Stimulated activated CD8-positive, alpha-beta memory T cell treated with anti-CD3 and anti-CD28 coated beads, Interleukin-15, amount 100 ng/mL, for 48 hours (primary cell): ENCODE data around the gene IMPACT.

Source experiments
- DNase-seq, 2 donors: peaks; one replicate each; pipeline ENCODE4 v3.0.0-alpha.2; 2020; ENCODE audit warnings: low read depth in 2 of 2

Gene IMPACT, protein sequence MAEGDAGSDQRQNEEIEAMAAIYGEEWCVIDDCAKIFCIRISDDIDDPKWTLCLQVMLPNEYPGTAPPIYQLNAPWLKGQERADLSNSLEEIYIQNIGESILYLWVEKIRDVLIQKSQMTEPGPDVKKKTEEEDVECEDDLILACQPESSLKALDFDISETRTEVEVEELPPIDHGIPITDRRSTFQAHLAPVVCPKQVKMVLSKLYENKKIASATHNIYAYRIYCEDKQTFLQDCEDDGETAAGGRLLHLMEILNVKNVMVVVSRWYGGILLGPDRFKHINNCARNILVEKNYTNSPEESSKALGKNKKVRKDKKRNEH

DNA sequence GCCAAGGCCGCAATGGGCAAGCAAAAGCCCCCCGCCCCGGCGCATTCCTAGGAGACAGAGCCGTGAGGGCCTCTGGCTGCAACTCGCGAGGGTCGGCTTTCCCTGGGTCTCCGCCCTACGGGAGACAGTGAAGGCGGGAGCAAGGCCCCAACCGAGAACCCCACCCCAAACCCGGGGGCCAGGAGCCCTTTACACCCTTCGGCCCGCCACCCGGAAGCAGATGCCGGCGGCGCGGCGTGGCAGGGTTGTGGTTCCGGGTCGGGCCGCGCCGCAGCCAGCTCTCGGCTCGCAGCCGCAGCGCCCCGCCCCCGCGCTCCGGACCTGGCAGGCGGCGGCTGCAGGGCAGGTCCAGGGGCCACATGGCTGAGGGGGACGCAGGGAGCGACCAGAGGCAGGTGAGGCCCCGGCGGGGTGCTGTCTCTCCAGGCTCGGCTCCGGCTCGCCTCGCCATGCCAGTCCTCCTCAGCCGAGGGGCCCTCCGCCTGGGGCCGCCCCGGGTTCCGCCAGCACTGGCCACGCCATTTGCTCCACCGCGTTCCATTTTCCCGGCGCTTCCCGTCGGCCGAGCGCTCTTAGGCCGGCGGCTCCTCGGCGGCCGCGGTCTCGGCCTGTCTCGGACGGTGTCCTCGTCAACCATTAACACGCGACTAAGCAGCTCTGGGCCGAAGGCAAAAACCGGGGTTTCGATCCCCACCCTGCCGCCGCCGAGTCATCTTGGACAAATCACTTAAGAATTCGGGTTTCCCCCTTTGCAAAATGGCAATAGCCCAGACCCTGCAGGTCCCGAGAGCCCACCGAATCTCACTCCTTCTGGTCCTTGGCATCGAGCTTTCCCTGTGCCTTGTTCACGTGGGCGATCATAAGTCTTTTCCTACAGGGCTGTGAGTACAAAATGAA lies at the start of gene IMPACT:
TSS of gene IMPACT (plus strand) at position 273 of the 897 bp plus-strand sequence. CDS start at position 360, 87 bp downstream.
- DNase-seq: peak; percentile 67 to 70

DNA sequence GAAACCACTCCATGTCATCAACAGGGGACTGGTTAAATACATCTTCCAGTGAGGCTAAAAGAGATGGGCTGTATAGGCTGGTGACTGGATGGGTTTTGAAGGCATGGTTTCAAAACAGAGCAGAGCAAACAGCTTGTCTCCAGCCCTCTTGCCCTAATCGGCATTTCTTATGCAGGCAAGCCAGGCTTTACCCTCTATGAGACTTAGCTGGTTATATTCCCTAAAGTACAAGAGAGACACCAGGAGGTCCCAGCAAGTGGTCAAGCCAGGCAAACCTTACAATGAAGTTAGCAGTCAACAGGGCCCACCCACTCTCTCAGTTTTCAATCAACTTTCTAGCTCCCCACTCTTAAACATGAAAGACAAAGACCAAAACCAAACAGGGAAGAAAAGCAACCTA lies 47.9 kb upstream of the IMPACT start:
- DNase-seq: no peak

DNA sequence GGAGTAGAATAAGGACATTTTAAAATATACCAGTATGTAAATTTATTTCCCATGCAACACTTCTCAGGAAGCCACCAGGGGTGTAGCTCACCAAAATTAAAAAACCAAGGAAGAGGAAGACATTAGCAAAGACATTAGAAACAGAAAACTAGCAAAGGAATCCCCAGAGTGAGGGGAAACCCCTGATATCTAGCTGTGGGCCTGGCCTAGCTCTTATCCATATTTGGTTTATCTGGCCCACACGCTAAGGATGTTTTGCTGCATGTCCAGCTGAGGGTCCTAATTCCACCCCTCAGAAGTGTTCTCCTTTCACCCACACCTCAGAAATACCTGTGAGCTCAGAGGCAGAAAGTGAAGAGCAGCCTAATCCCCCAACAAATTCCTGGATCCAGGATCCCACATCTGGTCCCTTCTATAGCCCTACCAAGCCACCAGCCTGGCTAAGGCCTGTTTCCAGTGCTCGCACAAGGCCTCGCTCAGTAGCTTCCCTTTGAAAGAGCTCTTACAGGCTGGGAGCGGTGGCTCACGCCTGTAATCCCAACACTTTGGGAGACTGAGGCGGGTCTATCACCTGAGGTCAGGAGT lies 46.2 kb upstream of the IMPACT start:
- no peak for DNase-seq

DNA sequence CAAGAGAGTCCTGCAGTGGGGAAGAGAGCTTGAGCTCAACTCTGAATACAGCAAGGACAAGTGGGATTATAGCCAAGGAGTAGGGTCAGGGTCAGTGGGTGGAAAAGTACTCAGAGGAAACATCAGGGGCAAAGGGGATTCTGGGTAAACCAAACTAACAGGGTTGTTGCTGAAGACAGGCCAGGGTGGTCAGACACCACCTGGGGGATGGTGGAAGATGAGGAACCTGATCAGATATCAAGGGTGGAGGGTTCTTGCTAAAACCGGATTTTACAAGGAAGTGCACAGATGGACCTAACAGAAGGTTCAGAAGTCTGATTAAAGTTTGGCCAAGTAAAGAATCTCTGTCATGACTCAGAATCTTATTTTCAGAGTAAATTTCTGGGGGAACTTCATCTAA lies 45.3 kb upstream of the IMPACT start:
- DNase-seq: no peak

DNA sequence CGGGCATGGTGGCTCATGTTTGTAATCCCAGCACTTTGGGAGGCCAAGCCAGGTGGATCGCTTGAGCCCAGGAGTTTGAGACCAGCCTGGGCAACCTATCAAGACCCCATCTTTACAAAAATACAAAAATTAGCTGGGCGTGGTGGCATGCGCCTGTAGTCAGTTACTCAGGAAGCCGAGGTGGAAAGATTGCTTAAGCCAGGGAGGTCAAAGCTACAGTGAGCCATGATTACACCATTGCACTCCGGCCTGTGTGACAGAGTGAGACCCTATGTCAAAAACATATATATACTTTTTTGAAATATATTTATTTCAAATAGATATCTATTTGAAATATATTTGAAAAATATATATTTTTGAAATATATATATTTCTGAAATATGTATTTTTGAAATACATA lies 39.8 kb upstream of the IMPACT start:
- no peak for DNase-seq

DNA sequence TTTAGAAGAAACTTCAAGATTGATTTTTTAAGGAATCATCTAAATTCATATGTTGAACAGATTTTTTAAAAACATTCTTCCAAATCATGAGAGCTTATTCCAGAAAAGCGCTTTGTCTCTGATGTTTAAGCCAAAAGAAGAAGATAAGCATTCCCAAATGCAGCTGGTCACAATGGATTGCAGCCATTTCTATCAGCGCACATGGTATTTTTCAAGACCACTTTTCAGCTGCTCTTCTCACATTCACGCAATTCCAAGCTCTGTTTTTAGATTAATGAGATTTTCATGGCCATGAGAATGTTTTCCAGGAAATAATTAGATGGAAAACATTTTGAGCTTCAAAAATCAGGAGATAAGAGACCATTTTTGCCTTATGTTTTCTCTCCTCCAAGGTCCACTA lies 37.5 kb upstream of the IMPACT start:
- no peak for DNase-seq

DNA sequence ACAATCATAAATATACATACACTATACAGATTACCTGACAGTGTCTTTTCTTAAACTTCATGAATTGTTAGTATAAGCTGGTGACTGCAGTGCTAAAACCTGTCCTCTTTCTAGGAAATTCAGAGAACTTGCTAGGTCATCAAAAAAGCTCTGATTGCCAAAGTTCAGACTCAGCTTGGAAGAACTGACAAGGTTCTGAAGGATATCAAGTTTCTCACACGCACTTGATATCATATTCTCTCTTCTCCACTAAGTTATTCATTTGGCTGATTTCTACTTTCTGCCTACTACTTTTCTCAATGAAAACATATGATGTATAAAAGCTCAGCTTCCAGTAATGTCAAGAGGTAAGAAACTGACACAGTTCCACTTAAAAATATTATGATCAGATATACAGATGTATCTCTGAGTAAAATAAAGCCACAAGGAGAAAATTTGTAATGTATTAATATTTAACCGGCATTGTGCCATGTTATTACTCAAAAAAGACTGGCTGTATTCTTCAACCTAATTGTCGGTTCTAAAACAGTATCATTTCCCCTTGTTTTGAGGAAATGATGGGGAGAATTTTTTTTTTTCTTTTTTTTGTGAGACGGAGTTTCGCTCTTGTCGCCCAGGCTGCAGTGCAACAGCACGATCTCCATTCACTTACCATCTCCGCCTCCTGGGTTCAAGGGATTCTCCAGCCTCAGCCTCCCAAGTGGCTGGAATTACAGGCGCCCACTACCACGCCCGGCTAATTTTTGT lies 31.2 kb upstream of the IMPACT start:
- no peak for DNase-seq

DNA sequence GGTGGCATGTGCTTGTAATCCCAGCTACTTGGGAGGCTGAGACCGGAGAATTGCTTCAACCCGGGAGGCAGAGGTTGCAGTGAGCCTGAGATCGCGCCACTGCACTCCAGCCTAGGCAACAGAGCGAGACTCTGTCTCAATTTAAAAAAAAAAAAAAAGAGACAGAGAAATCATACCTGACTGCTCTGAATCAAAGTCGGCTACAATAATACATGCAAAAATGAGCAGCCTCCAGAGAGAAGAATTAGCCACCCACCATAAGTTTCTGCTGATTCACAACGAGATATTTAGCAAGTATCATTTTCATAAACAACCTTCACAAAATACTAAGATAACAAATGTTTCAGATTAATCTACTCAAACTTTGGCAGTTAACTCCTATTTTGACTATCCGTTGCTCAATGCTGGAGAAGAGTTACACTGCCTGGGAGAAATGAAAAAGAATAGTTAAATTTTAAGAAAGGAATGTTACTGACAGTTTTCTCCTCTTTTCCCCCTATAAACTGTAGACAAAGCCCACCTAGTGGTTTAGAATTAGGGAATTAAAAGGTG lies 30.3 kb upstream of the IMPACT start:
- no peak for DNase-seq

DNA sequence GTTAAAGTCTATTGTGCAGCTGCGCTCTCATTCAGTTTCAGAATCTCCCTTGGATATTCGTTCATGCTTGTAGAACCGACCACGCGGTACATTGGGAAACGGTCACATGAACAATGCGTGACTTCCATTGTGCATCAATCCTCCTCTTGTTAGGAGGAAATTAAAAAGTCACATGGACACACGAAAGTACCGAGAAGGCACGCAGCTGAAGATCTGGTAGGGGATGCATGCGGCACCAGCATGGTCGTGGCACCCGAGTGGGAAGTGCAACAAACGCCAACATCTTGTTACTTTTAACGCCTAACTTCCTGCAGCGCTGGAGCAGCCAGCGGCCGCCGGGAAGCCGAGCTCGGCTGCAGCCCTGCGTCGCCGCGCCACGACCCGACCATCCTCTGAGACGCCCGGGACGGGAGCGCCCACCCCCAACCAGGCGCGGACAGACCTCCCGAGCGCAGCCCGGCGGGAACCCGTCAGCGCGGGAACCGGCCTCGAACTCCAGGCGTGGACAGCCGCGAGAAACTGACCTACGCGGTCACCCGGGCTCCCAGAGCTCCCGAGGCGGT lies 29.3 kb upstream of the IMPACT start:
- no peak for DNase-seq

DNA sequence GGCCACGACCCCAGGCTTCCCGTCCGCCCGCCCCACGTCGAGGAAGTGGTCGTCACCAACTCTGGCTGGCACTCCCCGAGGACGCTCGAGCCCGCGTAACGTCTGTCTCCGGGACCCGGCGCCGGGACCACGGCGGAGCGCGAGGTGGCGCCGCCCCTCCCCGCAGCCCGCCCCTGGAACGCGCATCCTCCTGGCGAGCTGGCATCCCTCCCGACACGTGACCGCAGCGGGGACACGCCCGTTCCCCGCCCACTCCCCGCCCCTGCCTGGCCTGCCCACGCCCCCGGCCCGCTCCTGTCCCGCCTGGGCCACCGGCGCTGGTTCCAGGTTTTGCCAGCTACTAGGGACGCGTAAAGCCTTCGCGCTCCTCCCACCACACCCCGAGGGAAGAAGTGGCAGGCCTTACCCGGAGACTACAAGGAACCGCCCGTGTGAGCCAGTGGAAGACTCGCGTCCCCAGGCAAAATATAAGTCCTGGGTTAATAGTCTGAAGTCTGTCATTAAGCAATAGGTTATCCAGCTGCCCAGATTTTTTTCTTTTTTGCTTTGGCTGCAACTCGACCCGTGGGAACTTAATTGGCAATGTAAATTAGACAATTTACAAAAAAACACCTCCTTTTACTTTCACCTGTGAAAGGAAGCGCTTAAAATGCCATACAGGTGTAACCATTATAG lies 28.6 kb upstream of the IMPACT start, which contains the start of gene OSBPL1A:
TSS of gene OSBPL1A (minus strand) at position 131 of the 675 bp plus-strand sequence. CDS start 20,291 bp downstream, outside the sequence.
- peak; percentile 63 to 64 for DNase-seq

DNA sequence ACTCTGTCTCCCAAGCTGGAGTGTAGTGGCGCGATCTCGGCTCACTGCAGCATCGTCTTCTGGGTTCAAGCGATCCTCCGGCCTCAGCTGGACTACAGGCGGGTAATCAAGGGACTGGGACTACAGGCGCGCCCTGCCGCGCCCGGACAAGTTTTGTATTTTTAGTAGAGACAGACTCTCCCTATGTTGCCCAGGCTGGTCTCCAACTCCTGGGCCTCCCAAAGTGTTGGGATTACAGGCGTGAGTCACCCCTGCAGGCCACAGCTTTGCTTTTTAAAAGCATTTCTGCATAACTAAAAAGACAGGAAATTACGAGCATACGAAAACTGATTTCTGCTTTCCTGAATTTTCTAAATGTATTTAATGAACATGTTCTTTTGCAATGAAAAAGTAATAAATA lies 27.9 kb upstream of the IMPACT start:
- DNase-seq: no peak

DNA sequence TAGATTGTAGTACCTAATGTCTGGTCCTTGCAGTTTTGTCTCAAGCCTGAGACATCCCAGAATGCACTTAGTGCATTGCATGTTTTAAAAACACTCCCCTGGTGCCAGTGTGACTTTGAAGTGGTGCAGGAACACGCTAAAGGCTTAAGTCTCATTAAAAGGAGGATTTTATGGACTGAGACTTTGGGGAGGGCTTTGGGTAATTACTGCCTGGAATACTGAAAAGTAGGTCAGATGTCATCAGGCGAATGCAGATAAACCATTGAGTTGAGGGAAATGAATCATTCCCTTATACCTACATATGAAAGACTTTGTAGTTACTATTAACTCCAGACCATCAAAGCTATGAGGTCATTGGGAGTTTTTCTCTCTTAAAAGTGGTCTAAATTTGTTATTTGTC lies 25.9 kb upstream of the IMPACT start:
- no peak for DNase-seq

DNA sequence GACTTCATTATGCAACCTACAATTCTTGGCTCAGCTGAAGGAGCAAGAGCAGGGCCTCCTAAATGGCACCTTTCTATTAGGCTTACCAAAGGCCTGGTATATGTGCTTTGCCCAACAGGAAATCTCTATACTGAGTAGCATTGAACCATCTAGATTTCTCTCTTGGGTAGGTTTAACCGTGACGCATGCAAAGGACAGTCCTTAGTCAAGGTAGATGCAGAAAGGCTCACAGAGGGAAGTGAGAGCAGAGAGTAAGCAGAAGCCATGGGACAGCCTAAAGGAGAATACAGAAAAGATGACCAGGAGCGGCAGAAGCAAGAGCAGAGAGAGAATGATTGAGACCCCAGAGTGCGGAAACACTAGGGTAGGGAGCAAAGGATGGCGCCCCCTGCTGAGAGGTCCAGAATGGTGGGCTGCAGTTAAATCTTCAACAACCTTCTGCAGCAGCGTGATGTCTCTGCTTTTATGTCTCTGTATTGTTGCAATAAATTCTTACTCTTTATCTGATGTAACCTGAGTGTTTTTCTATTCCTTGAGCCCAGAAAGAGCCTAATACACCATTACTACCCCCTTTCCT lies 24.2 kb upstream of the IMPACT start:
- DNase-seq: no peak

DNA sequence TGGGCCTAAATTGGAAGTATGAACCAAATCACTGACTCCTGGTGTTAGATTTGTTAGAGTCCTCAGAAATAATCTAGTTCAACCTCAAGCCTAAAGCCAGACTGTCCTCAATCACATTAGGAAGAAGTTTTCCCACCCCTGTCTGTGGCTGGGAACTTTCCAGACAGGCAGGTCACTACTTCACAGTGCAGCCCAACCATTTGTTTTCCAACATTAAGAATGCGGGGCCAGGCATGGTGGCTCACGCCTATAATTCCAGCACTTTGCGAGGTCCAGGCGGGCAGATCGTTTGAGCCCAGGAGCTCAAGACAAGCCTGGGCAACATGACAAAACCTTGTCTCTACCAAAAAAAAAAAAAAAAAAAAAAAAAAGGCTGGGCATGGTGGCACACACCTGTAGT lies 23.4 kb upstream of the IMPACT start:
- DNase-seq: no peak

DNA sequence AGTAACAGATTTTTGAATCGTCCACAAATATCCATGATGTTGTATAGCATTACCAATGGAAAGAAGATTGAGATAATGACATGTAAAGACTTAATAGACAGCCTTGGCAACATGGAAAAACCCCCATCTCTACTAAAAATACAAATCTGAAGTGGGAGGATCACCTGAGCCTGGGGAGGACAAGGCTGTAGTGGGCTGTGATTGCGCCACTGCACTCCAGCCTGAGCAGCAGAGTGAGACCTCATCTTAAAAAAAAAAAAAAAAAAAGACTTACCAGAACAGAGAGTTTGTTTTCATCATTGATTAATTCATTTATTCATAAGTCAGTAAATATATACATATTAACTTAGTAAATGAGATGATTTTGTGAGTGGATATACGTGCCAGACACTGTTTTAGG lies 21.9 kb upstream of the IMPACT start:
- DNase-seq: no peak

DNA sequence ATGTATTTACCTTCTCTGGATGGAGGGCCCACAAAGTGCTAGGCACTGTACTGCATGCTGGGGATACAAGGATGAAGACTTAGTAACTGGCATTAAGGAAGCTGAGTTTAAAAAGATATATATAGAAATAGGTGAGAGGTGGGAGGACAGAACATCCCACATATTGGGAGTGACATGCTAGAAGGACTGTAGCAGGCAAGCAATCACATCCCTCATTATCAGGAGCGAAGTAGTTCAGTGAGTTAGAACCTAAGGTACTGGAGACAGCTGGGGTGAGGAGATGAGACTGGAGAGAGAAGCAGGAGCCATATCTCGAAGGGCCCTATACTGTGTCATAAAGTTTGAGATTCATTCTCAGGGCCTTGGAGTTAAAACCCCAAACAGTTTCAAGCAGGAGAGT lies 18.0 kb upstream of the IMPACT start:
- no peak for DNase-seq

DNA sequence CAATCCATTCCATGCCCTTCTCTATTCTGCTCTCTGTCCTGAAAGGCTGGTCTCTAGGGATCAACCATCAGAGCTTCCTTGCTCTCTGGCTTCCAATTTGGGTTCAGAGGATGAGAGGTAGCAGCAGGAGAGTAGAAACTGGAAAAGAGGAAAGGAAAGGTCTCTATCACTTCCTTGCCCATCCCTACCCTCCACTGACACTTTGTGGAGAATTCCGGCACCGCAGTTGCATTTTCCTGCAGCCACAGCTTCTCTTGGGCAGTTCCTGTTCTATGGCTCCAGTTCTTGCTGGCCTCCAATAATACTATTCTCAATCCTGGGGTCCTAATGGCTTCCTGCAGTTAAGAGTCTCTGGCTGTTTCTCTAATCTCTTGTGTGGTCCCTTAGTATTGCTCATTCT lies 13.3 kb upstream of the IMPACT start:
- no peak for DNase-seq

DNA sequence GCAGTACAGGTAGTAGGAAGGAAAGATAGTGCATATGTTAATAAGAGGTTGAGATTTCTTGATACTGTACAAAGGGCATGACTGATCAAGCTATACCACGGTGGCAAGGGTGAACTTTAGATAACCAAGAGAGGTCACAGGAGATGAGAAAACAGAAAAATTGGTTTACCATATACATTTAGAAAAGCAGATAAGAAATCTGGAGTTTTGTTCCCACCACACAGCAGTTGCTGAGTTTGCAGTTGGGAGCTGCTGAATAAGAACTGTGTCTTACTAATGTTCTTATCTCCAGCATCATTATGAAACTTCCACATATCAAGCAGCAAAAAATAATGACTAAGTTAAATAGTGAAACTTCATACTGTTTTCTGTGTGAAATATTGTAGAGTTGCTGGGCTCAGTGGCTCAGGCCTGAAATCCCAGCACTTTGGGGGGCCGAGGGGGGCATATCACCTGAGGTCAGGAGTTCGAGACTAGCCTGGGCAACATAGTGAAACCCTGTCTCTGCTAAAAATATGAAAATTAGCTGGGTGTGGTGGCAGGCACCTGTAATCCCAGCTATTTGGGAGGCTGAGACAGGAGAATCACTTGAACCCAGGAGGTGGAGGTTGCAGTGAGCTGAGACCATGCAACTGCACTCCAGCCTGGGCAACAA lies 12.0 kb upstream of the IMPACT start:
- DNase-seq: no peak

DNA sequence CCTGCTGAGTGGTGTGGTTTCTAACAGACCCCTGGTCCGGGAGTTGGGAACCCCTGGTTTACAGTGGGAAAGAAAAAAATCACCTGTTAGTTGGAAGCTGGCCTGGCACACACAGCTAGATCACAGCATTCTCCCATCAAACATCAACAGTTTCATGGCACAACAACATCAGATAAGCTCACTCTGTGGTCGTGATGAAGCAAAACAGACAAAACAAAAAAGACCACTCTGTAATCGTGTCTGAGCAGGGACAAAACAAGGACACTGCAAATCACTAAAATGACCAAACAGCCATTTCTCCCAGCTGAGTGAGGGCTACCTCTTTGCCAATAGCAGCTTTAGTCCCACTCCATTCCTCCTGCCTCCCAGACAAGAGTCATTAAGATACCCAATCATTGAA lies 9.0 kb upstream of the IMPACT start:
- no peak for DNase-seq

DNA sequence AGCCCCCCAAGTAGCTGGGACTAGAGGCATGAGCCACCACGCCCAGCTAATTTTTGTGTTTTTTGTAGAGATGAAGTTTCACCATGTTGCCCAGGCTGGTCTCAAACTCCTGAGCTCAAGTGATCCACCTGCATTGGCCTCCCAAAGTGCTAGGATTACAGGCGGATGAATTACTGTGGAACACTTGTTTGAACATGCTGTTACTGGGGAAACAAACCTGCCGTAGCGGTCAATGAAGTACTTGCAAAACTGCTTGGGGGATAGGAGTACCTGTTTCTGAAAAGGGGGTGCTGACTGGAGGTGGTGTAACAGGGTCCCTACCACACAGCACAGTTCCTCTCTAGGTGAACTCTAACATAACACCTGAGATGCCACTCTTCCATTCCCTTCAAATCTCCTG lies 5.9 kb upstream of the IMPACT start:
- no peak for DNase-seq
